LNCaP clone FGC (cell line): ENCODE measurements around the gene MBNL2.
"Not testable (repeated sequence)": the region's sequence is repeated elsewhere in the genome, so short reads cannot be mapped to it uniquely, and the experiment has no call there.

Experiments used
- DNase-seq: peaks from one replicate; pipeline ENCODE4 v3.0.0-alpha.2; 2011; ENCODE audit warnings: low read depth
- H3K4me3 ChIP-seq: 2 replicates; pipeline ENCODE4 v1.5.1; 2011; ENCODE audit warnings: mild to moderate bottlenecking, low read depth, low read length, control low read depth
- CTCF ChIP-seq: IDR thresholded peaks from 2 replicates; pipeline ENCODE4 v1.5.1; 2012; ENCODE audit warnings: mild to moderate bottlenecking; ENCODE audit not compliant: control insufficient read depth, insufficient read depth; ENCODE audit errors: extremely low read depth

MBNL2 gene

DNA sequence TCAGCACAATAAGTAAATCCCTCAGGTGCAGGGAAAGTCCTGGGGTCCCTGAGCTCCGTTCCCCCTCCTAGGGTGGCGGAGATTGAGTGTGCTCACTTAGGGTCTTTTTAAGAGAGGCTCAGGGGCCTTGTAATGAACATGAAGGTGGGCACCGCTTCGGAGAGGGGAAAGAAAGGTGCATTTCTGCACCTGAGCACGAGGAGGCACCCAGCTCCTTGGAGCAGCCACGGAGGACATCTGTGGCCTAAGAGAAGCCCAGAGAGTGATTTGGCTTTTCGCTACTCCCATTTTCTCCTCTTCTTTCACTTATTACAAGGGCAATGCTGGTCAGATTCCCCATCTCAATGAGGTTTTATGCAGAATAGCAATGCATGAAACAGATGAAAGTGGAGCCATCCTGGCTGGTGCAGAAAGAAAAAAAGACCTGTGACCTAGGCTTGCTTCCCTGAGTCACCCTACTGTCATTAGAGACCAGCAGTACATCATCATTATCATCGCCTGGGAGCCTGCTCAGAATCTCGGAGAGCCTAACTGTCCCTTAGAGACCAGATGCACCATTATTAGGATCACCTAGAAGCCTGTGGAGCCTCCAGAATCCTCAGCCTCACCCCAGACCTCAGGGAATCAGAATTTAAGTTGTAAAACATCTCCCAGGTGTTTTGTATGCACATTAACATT, 125.3 kb downstream of the MBNL2 start:
- H3K4me3 ChIP-seq, result no peak overlapping the region
- TF ChIP-seq CTCF, result no peak
- DNase-seq, result no peak

GRCh38 chr13:97348569-97349100, 126.5 kb downstream of the MBNL2 start:
- TF ChIP-seq CTCF, result no peak
- no peak overlapping the region for H3K4me3 ChIP-seq
- DNase-seq, result no peak

DNA sequence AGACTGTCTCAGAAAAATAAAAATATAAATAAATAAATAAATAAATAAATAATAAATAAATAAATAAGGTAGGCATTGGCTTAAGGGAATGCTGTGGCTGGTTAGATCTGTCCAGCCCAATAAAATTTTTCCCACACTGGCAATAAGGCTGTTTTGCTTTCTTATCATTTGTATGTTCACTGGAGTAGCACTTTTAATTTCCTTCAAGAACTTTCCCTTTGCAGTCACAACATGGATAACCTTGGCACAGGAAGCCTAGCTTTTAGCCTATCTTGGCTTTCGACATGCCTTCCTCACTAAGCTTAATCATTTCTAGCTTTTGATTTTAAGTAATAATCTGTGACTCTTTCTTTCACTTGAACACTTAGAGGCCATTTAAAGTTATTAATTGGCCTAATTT, 129.9 kb downstream of the MBNL2 start:
- H3K4me3 ChIP-seq, DNase-seq: not testable (repeated sequence)

- no peak for TF ChIP-seq CTCF
- no peak for DNase-seq
- H3K4me3 ChIP-seq, result no peak overlapping the region
These were observed 130.7 kb downstream of the MBNL2 start for GRCh38 chr13:97352815-97353214.

GRCh38 chr13:97353927-97354675, 132.0 kb downstream of the MBNL2 start:
- DNase-seq, result no peak
- TF ChIP-seq CTCF, result no peak
- no peak overlapping the region for H3K4me3 ChIP-seq

- no peak for DNase-seq
- no peak overlapping the region for H3K4me3 ChIP-seq
- no peak for TF ChIP-seq CTCF
These were observed 132.7 kb downstream of the MBNL2 start for GRCh38 chr13:97354808-97355207.

DNA sequence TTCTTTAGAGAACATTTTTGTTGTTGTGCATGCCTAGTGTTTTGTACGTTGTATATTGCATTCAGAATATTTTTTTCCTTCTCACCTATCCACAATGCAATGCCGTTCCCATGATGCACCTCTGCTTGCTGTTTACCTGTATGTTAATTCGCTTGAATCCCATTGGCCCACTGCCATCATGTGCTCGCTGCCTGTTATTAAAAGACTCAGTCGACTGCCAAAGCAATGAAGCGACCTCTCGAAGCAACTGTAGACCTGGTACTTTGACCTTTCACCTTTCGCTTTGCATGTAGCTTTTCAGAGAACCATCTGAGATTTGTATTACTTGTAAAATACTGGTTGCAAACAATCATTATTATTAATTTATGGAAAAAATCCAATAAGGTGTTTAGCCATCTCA, 134.5 kb downstream of the MBNL2 start:
- no peak overlapping the region for H3K4me3 ChIP-seq
- TF ChIP-seq CTCF, result no peak
- no peak for DNase-seq
